IMR-90 (cell line): ENCODE results near the gene TBC1D17. TPM values are rescaled to one million over a fixed set of nuclear protein-coding genes. Genes with fewer than 3 reads are reported as not detected.

ENCODE experiments used
- ATAC-seq: fragments of 200-7000 bp; cut with Tn5 transposase; 2 replicates; pipeline ENCODE4 v1.9.1; 2020; ENCODE audit warnings: low read depth, mild to moderate bottlenecking, moderate library complexity
- BruUV-seq: library from RNA; stranded (reverse); fragments of 400-500 nt; replicated peaks from 2 replicates; lab custom pipeline; 2021; lab: Mats Ljungman, UMichigan
- CTCF ChIA-PET: fragments of 300-600 bp; formaldehyde crosslinking; extraction: SDS; loops from one replicate; lab custom pipeline; 2021; ENCODE audit warnings: antibody characterized with exemption; lab: Yijun Ruan, JAX
- POLR2A ChIA-PET: fragments of 300-600 bp; sonication (Branson Sonifier 250); formaldehyde crosslinking; loops from one replicate; lab custom pipeline; 2022; ENCODE audit warnings: antibody characterized with exemption; ENCODE audit not compliant: unreplicated experiment; lab: Charles Lee
- DNase-seq: peaks from one replicate; pipeline ENCODE4 v3.0.0; 2013
- H2AFZ ChIP-seq: replicated peaks from 2 replicates; pipeline ENCODE3; 2013; ENCODE audit warnings: low read length, mild to moderate bottlenecking; ENCODE audit not compliant: poor library complexity
- H2AK5ac ChIP-seq: 2 replicates; pipeline ENCODE4 v1.6.1; 2013; ENCODE audit warnings: low read depth, low read length, inconsistent platforms
- H2AK9ac ChIP-seq: replicated peaks from 2 replicates; pipeline ENCODE3; 2013; ENCODE audit warnings: mild to moderate bottlenecking, low read depth, low read length, moderate library complexity; ENCODE audit not compliant: poor library complexity
- H2BK120ac ChIP-seq: 2 replicates; pipeline ENCODE4 v1.6.1; 2013; ENCODE audit warnings: low read depth, low read length, inconsistent platforms
- H2BK15ac ChIP-seq: 3 replicates; pipeline ENCODE4 v1.6.1; 2013; ENCODE audit warnings: low read depth, low read length, inconsistent platforms
- H2BK20ac ChIP-seq: 2 replicates; pipeline ENCODE4 v1.6.1; 2013; ENCODE audit warnings: low read depth, mild to moderate bottlenecking, inconsistent platforms, low read length, moderate library complexity
- H2BK5ac ChIP-seq: 2 replicates; pipeline ENCODE4 v1.6.1; 2013; ENCODE audit warnings: mild to moderate bottlenecking, low read depth, low read length, inconsistent platforms; ENCODE audit not compliant: poor library complexity, severe bottlenecking
- H3K14ac ChIP-seq: replicated peaks from 2 replicates; pipeline ENCODE4 v1.6.1; 2013; ENCODE audit warnings: low read depth, low read length, inconsistent platforms
- H3K18ac ChIP-seq: 2 replicates; pipeline ENCODE4 v1.6.1; 2013; ENCODE audit warnings: low read depth, low read length, control low read depth
- H3K23ac ChIP-seq: 2 replicates; pipeline ENCODE4 v1.6.1; 2013; ENCODE audit warnings: low read depth, low read length, inconsistent platforms
- H3K27ac ChIP-seq: 2 replicates; pipeline ENCODE4 v1.5.1; 2013; ENCODE audit warnings: mild to moderate bottlenecking, control low read depth, low read length; ENCODE audit not compliant: insufficient read depth
- H3K27me3 ChIP-seq: 2 replicates; pipeline ENCODE4 v1.6.1; 2013; ENCODE audit warnings: low read length; ENCODE audit not compliant: control insufficient read depth, insufficient read depth
- H3K36me3 ChIP-seq: 2 replicates; pipeline ENCODE4 v1.6.1; 2013; ENCODE audit warnings: low read length, mixed read lengths; ENCODE audit not compliant: control insufficient read depth, insufficient read depth
- H3K4ac ChIP-seq: 2 replicates; pipeline ENCODE4 v1.6.1; 2013; ENCODE audit warnings: low read depth, low read length, inconsistent platforms
- H3K4me1 ChIP-seq: 2 replicates; pipeline ENCODE4 v1.6.1; 2013; ENCODE audit warnings: low read length, mixed read lengths; ENCODE audit not compliant: control insufficient read depth, insufficient read depth
- H3K4me2 ChIP-seq: 2 replicates; pipeline ENCODE4 v1.6.1; 2013; ENCODE audit warnings: low read depth, mild to moderate bottlenecking, control low read depth, low read length, moderate library complexity
- H3K4me3 ChIP-seq: 2 replicates; pipeline ENCODE4 v1.5.1; 2013; ENCODE audit warnings: low read depth, mild to moderate bottlenecking, control low read depth, low read length, moderate library complexity; ENCODE audit not compliant: insufficient read depth
- H3K56ac ChIP-seq: 2 replicates; pipeline ENCODE4 v1.6.1; 2013; ENCODE audit warnings: low read length, inconsistent platforms; ENCODE audit not compliant: insufficient read depth; ENCODE audit errors: extremely low read depth
- H3K79me1 ChIP-seq, 2 experiments: 2 replicates each; pipeline ENCODE4 v1.6.1; 2013; ENCODE audit warnings: low read length in 2 of 2, inconsistent platforms in 1 of 2, low read depth in 1 of 2
- H3K9ac ChIP-seq: 2 replicates; pipeline ENCODE4 v1.6.1; 2013; ENCODE audit warnings: low read depth, low read length, control low read depth
- H3K9me1 ChIP-seq: 2 replicates; pipeline ENCODE4 v1.6.1; 2013; ENCODE audit warnings: low read length, inconsistent platforms; ENCODE audit not compliant: insufficient read depth
- H3K9me3 ChIP-seq: 2 replicates; pipeline ENCODE4 v1.6.1; 2013; ENCODE audit warnings: low read length; ENCODE audit not compliant: control insufficient read depth, insufficient read depth
- H4K20me1 ChIP-seq: 2 replicates; pipeline ENCODE4 v1.6.1; 2013; ENCODE audit warnings: low read length, inconsistent platforms; ENCODE audit not compliant: insufficient read depth
- H4K5ac ChIP-seq: 2 replicates; pipeline ENCODE4 v1.6.1; 2013; ENCODE audit warnings: mild to moderate bottlenecking, low read depth, low read length, control low read depth
- H4K8ac ChIP-seq, 2 experiments: 2 replicates each; pipeline ENCODE4 v1.6.1; 2013; ENCODE audit warnings: low read depth in 2 of 2, low read length in 2 of 2, control low read depth in 1 of 2, inconsistent platforms in 1 of 2
- H4K91ac ChIP-seq: 2 replicates; pipeline ENCODE4 v1.6.1; 2013; ENCODE audit warnings: low read depth, low read length, inconsistent platforms; ENCODE audit not compliant: insufficient read depth
- BHLHE40 ChIP-seq: fragments of 150-350 bp; IDR thresholded peaks from 2 replicates; pipeline ENCODE4 v1.6.1; 2016; ENCODE audit warnings: mild to moderate bottlenecking, low read depth, low read length
- CEBPB ChIP-seq: IDR thresholded peaks from 2 replicates; pipeline ENCODE4 v1.6.1; 2012; ENCODE audit warnings: low read depth, low read length, improper control_type of control experiment
- CHD1 ChIP-seq: IDR thresholded peaks from 2 replicates; pipeline ENCODE4 v1.6.1; 2012; ENCODE audit warnings: low read depth, low read length, improper control_type of control experiment
- FOS ChIP-seq: fragments of 150-350 bp; IDR thresholded peaks from 2 replicates; pipeline ENCODE4 v1.6.1; 2016; ENCODE audit warnings: low read depth, low read length
- MAFK ChIP-seq: IDR thresholded peaks from 2 replicates; pipeline ENCODE4 v1.6.1; 2012; ENCODE audit warnings: low read depth, low read length, improper control_type of control experiment
- MAZ ChIP-seq: IDR thresholded peaks from 2 replicates; pipeline ENCODE4 v1.6.1; 2012; ENCODE audit warnings: low read depth, mild to moderate bottlenecking, low read length, improper control_type of control experiment, moderate library complexity, borderline replicate concordance
- MXI1 ChIP-seq: IDR thresholded peaks from 2 replicates; pipeline ENCODE4 v1.6.1; 2012; ENCODE audit warnings: low read depth, mild to moderate bottlenecking, low read length, moderate library complexity, borderline replicate concordance
- NFE2L2 ChIP-seq: fragments of 150-350 bp; IDR thresholded peaks from 2 replicates; pipeline ENCODE4 v1.6.1; 2016; ENCODE audit warnings: low read depth, mild to moderate bottlenecking, low read length
- POLR2A ChIP-seq: IDR thresholded peaks from 2 replicates; pipeline ENCODE4 v1.6.1; 2012; ENCODE audit warnings: mild to moderate bottlenecking, low read depth, low read length
- RAD21 ChIP-seq: IDR thresholded peaks from 2 replicates; pipeline ENCODE4 v1.6.1; 2012; ENCODE audit warnings: low read length, improper control_type of control experiment
- RCOR1 ChIP-seq: IDR thresholded peaks from 2 replicates; pipeline ENCODE4 v1.6.1; 2012; ENCODE audit warnings: mild to moderate bottlenecking, low read length, improper control_type of control experiment; ENCODE audit not compliant: insufficient replicate concordance
- RFX5 ChIP-seq: IDR thresholded peaks from 2 replicates; pipeline ENCODE4 v1.8.0; 2012; ENCODE audit warnings: low read depth, mild to moderate bottlenecking, low read length, moderate library complexity
- SMC3 ChIP-seq: fragments of 150-350 bp; IDR thresholded peaks from 2 replicates; pipeline ENCODE4 v1.6.1; 2016; ENCODE audit warnings: low read depth, mild to moderate bottlenecking, antibody characterized with exemption, low read length, moderate library complexity
- WGBS, 2 experiments: methylation state at CpG; one replicate each; pipeline versions ENCODE4 v1.1.5 to v1.1.7; 2013; ENCODE audit warnings: missing lambda C conversion rate in 2 of 2; ENCODE audit not compliant: insufficient read length in 1 of 2; ENCODE audit errors: extremely low coverage in 2 of 2; 5-methylcytosine and 5-hydroxymethylcytosine counted together
- dilution Hi-C: fragments of 300-500 bp; cut with HindIII; formaldehyde crosslinking; loops from one replicate; pipeline ENCODE4 v1.14.3; 2018; ENCODE audit warnings: low sequenced_read_pairs; ENCODE audit not compliant: unreplicated experiment
- in situ Hi-C: fragments of 300-500 bp; cut with MboI; formaldehyde crosslinking; loops from 3 replicates; pipeline ENCODE4 v1.14.3; 2019; ENCODE audit warnings: low sequenced_read_pairs, inconsistent platforms, mixed read lengths
- intact Hi-C: fragments of 100-400 bp; cut with micrococcal nuclease; formaldehyde crosslinking; loops from 2 replicates; pipeline ENCODE4 v1.10.0; 2022
- polyA plus RNA-seq, 3 experiments: library from polyadenylated mRNA; depleted of rRNA; stranded (reverse); fragments of >200 nt; gene quantifications; 2 replicates each; pipeline ENCODE4 v1.2.3, GENCODE V29; 2012; ENCODE audit warnings: low replicate concordance in 1 of 3
- total RNA-seq: library from RNA; depleted of rRNA; stranded (reverse); fragments of >200 nt; gene quantifications from 2 replicates; pipeline ENCODE4 v1.2.3, GENCODE V29; 2012
- TF ChIP-seq, protein P1 (sequence below): conservative IDR thresholded peaks from 2 replicates; pipeline ENCODE4 v1.5.1; 2012; ENCODE audit warnings: mild to moderate bottlenecking, low read depth, low read length, improper control_type of control experiment
- TF ChIP-seq, protein P2 (sequence below): fragments of 150-350 bp; IDR thresholded peaks from 2 replicates; pipeline ENCODE4 v1.6.1; 2016; ENCODE audit warnings: low read depth, mild to moderate bottlenecking, low read length, moderate library complexity, borderline replicate concordance
- TF ChIP-seq, protein P3 (sequence below): fragments of 150-350 bp; IDR thresholded peaks from 2 replicates; pipeline ENCODE4 v1.6.1; 2017; ENCODE audit warnings: mild to moderate bottlenecking, antibody characterized with exemption, low read length, low read depth

TBC1D17 gene
- total and polyA plus RNA-seq, 2 of the 4 experiments (the other 2 are of a cell fraction), result 1.1 to 27.8 TPM

DNA sequence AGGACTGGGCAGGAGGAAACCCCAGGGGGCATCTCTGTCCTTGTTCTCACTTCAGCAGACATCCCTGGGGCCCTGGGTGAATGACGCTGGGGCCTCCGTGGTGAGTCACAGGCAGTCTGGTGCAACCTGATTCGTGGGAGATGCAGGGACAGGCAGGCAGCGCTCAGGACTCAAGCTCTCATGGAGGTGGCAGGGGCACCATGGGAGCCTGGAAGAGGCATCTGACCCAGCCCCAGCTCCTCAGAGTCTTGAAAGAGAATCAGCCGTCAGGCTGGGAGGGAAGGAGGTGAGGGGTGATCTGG is 40.5 kb upstream of the TBC1D17 start:
- Histone ChIP-seq H3K56ac (no peak overlapping the region), H2BK20ac (no peak overlapping the region), H2BK5ac (no peak overlapping the region), H3K4me1 (no peaks in the 10 kb centered on the region), H3K14ac (no peak overlapping the region), H4K20me1 (no peaks in the 10 kb centered on the region; the same call in 1 of the 2 replicates), H3K23ac (no peak overlapping the region), H3K36me3 (peaks cover 71% of the 10 kb centered on the region), H4K91ac (no peak overlapping the region), H4K5ac (no peak overlapping the region), H2BK120ac (no peak overlapping the region), H3K79me1 (peaks cover 0 to 26% of the 10 kb centered on the region in 2 experiments; a peak in 2 of 4 replicates), H3K4me2 (no peak overlapping the region), H2AFZ (no peak overlapping the region), H3K9me3 (no peaks in the 10 kb centered on the region), H3K4me3 (no peak overlapping the region), H3K4ac (no peak overlapping the region), H3K18ac (no peak overlapping the region), H3K9ac (no peak overlapping the region), H2BK15ac (no peak overlapping the region), H3K27me3 (no peaks in the 10 kb centered on the region), H4K8ac (no peak overlapping the region), H2AK5ac (no peak overlapping the region), H3K9me1 (peaks cover 4% of the 10 kb centered on the region; the same call in 1 of the 2 replicates), H2AK9ac (peak overlapping the region; percentile 74), H3K27ac (no peak overlapping the region)
- dilution Hi-C loops, result no loop called here
- CTCF ChIA-PET, result interaction anchor here (0.6 kb wide), 1 partner anchor 91 kb away, joined by 3 read pairs; no protein-coding TSS in a partner anchor
- TF ChIP-seq NFE2L2 (no peak), BHLHE40 (no peak), CEBPB (no peak), RAD21 (no peak), FOS (no peak), RFX5 (no peak), MAZ (no peak), MXI1 (no peak), POLR2A (no peak), SMC3 (no peak), MAFK (no peak), CHD1 (no peak), RCOR1 (no peak)
- TF ChIP-seq, protein P1, sequence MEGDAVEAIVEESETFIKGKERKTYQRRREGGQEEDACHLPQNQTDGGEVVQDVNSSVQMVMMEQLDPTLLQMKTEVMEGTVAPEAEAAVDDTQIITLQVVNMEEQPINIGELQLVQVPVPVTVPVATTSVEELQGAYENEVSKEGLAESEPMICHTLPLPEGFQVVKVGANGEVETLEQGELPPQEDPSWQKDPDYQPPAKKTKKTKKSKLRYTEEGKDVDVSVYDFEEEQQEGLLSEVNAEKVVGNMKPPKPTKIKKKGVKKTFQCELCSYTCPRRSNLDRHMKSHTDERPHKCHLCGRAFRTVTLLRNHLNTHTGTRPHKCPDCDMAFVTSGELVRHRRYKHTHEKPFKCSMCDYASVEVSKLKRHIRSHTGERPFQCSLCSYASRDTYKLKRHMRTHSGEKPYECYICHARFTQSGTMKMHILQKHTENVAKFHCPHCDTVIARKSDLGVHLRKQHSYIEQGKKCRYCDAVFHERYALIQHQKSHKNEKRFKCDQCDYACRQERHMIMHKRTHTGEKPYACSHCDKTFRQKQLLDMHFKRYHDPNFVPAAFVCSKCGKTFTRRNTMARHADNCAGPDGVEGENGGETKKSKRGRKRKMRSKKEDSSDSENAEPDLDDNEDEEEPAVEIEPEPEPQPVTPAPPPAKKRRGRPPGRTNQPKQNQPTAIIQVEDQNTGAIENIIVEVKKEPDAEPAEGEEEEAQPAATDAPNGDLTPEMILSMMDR, result no peak
- TF ChIP-seq, protein P2, sequence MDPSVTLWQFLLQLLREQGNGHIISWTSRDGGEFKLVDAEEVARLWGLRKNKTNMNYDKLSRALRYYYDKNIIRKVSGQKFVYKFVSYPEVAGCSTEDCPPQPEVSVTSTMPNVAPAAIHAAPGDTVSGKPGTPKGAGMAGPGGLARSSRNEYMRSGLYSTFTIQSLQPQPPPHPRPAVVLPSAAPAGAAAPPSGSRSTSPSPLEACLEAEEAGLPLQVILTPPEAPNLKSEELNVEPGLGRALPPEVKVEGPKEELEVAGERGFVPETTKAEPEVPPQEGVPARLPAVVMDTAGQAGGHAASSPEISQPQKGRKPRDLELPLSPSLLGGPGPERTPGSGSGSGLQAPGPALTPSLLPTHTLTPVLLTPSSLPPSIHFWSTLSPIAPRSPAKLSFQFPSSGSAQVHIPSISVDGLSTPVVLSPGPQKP, result no peak
- TF ChIP-seq, protein P3, sequence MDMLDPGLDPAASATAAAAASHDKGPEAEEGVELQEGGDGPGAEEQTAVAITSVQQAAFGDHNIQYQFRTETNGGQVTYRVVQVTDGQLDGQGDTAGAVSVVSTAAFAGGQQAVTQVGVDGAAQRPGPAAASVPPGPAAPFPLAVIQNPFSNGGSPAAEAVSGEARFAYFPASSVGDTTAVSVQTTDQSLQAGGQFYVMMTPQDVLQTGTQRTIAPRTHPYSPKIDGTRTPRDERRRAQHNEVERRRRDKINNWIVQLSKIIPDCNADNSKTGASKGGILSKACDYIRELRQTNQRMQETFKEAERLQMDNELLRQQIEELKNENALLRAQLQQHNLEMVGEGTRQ, result no peak
- in situ Hi-C loops, result no loop called here
- no TSS peak for BruUV-seq
- intact Hi-C loops, result no loop called here
- POLR2A ChIA-PET, result no interaction called here
- 93% methylated on average over 3 of the region's 5 CpGs; no CpG with 5 or more reads in 1 of the 2 experiments for WGBS, 2 experiments
- ATAC-seq (no peak), DNase-seq (no peak)
